Measurements from ENCODE around the gene FAM107B. TPM values are rescaled to one million over a fixed set of nuclear protein-coding genes. Genes with fewer than 3 reads are reported as not detected.
A peak's percentile ranks its signal among the peaks of the same experiment; 100 is the strongest.

Gene FAM107B
- total and polyA plus RNA-seq, 8 donors, result 22.6 to 105 (median 54.5) TPM

- H3K27me3 ChIP-seq, result no peaks in the 10 kb centered on the region
- H3K27ac ChIP-seq, result peak overlapping the region; percentile 13 to 91 (median 74)
- FAIRE-seq (no peak), ATAC-seq (peak; percentile 55 to 76 (median 70)), DNase-seq (peak in 5 of 6 donors; percentile 62 to 80 (median 74))
- WGBS, 2 donors, result 33 to 38% methylated on average over 9 of the region's 9 CpGs
- H3K9me3 ChIP-seq, result no peaks in the 10 kb centered on the region
- H3K4me3 ChIP-seq, result no peak overlapping the region
- no peaks in the 10 kb centered on the region for H3K36me3 ChIP-seq
- intact Hi-C loops (cut with DNase I), result no loop called here
- H3K4me1 ChIP-seq, result peaks cover 33 to 51% (median 47%) of the 10 kb centered on the region in 3 donors
- TF ChIP-seq, protein P1, sequence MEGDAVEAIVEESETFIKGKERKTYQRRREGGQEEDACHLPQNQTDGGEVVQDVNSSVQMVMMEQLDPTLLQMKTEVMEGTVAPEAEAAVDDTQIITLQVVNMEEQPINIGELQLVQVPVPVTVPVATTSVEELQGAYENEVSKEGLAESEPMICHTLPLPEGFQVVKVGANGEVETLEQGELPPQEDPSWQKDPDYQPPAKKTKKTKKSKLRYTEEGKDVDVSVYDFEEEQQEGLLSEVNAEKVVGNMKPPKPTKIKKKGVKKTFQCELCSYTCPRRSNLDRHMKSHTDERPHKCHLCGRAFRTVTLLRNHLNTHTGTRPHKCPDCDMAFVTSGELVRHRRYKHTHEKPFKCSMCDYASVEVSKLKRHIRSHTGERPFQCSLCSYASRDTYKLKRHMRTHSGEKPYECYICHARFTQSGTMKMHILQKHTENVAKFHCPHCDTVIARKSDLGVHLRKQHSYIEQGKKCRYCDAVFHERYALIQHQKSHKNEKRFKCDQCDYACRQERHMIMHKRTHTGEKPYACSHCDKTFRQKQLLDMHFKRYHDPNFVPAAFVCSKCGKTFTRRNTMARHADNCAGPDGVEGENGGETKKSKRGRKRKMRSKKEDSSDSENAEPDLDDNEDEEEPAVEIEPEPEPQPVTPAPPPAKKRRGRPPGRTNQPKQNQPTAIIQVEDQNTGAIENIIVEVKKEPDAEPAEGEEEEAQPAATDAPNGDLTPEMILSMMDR (IDR thresholded peaks at IDR 0.05), result no peak
These were observed 205.2 kb downstream of the FAM107B start for GRCh38 chr10:14569274-14570060.

DNA sequence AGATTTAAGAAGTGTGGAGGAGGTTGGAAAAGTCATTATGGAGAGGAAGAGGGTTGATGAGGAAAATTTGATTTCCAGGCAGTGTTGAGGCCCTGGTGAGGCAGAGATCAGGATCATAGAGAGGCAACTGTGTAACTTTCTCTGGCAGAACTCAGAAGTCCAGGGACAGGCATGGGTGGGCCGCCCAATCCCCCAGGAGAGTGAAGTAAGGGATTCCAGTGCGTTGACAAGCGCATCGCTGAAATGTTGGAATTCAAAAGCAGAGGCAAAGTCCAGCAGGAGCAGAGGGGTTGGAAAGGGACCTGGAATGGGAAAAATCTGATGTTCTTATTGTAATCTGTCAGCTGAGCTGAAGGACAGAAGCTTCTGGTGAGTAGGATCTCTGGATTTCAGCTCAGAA is 207.3 kb downstream of the FAM107B start:
- no peak for DNase-seq
- H3K36me3 ChIP-seq, result no peaks in the 10 kb centered on the region
- intact Hi-C loops (cut with DNase I), result no loop called here
- peaks cover 30 to 53% (median 52%) of the 10 kb centered on the region in 3 donors for H3K4me1 ChIP-seq
- FAIRE-seq, result no peak
- WGBS, 2 donors, result 96 to 99% methylated on average over 4 of the region's 4 CpGs
- no peaks in the 10 kb centered on the region for H3K27me3 ChIP-seq
- H3K9me3 ChIP-seq, result no peaks in the 10 kb centered on the region
- no peak overlapping the region for H3K4me3 ChIP-seq
- TF ChIP-seq, protein P1 (IDR thresholded peaks at IDR 0.05), result no peak
- no peak for ATAC-seq
- no peak overlapping the region for H3K27ac ChIP-seq

DNA sequence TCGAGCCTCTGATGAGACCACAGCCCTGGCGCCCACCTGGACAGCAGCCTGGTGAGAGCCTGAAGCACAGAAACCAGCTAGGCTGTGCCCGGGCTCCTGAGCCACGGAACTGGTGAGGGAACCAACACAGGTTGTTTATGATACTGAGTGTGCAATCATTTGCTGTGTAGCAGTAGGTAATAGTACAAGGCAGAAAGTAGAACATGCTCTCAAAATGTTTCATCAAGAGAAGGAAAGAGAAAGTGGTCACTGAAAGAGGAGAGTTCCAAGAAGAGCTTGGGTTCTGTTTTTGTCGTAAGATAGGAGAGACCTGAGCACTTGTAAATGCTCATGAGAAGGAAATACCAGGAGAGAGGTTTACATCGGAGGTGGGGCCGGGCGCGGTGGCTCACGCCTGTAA is 208.2 kb downstream of the FAM107B start:
- H3K4me3 ChIP-seq, result no peak overlapping the region
- FAIRE-seq (no peak), DNase-seq (no peak), ATAC-seq (no peak)
- WGBS, 2 donors, result 97% methylated on average over 10 of the region's 10 CpGs
- TF ChIP-seq, protein P1 (IDR thresholded peaks at IDR 0.05), result no peak
- H3K36me3 ChIP-seq, result no peaks in the 10 kb centered on the region
- H3K27ac ChIP-seq, result no peak overlapping the region
- intact Hi-C loops (cut with DNase I), result no loop called here
- H3K27me3 ChIP-seq, result no peaks in the 10 kb centered on the region
- peaks cover 24 to 52% (median 44%) of the 10 kb centered on the region in 3 donors for H3K4me1 ChIP-seq
- H3K9me3 ChIP-seq, result no peaks in the 10 kb centered on the region

GRCh38 chr10:14565199-14565598 is 209.5 kb downstream of the FAM107B start:
- DNase-seq (no peak), ATAC-seq (peak in 1 of 4 donors; percentile 6), FAIRE-seq (no peak)
- TF ChIP-seq, protein P1 (IDR thresholded peaks at IDR 0.05), result no peak
- 82 to 87% methylated on average over 5 of the region's 5 CpGs for WGBS, 2 donors
- H3K4me3 ChIP-seq, result no peak overlapping the region
- no peak overlapping the region for H3K27ac ChIP-seq
- peaks cover 11 to 45% (median 31%) of the 10 kb centered on the region in 3 donors for H3K4me1 ChIP-seq
- H3K27me3 ChIP-seq, result no peaks in the 10 kb centered on the region
- no peaks in the 10 kb centered on the region for H3K9me3 ChIP-seq
- no peaks in the 10 kb centered on the region for H3K36me3 ChIP-seq
- intact Hi-C loops (cut with DNase I), result no loop called here

- H3K36me3 ChIP-seq, result no peaks in the 10 kb centered on the region
- H3K4me1 ChIP-seq, result peaks cover 3 to 45% (median 24%) of the 10 kb centered on the region in 3 donors
- H3K27me3 ChIP-seq, result no peaks in the 10 kb centered on the region
- ATAC-seq (peak in 1 of 4 donors; percentile 22), FAIRE-seq (no peak), DNase-seq (no peak)
- H3K4me3 ChIP-seq, result no peak overlapping the region
- H3K9me3 ChIP-seq, result no peaks in the 10 kb centered on the region
- 72 to 73% methylated on average over 5 of the region's 5 CpGs for WGBS, 2 donors
- peak overlapping the region in 2 of 4 donors; percentile 1 to 19 for H3K27ac ChIP-seq
- intact Hi-C loops (cut with DNase I), result no loop called here
- TF ChIP-seq, protein P1 (IDR thresholded peaks at IDR 0.05), result no peak
These were observed 210.4 kb downstream of the FAM107B start for GRCh38 chr10:14564268-14564744.

Measured in pancreas (tissue), 10 donors.